Uterus (tissue), 4 donors: ENCODE results near the gene TK2. TPM values are rescaled to one million over a fixed set of nuclear protein-coding genes. Genes with fewer than 3 reads are reported as not detected.
A peak's percentile ranks its signal among the peaks of the same experiment; 100 is the strongest.

ENCODE experiments used
- DNase-seq, 2 donors: peaks; one replicate each; pipeline ENCODE4 v3.0.0-alpha.2; 2019 to 2020
- H3K27ac ChIP-seq, 2 donors: fragments of 200-600 bp; sonication (generic); 1 replicate in 1 of 2; 2 replicates in 1 of 2; pipeline ENCODE4 v1.5.1; 2016 to 2018
- H3K27me3 ChIP-seq, 2 donors: fragments of 200-600 bp; sonication (generic); one replicate each; pipeline ENCODE4 v1.5.1; 2018 to 2019; ENCODE audit warnings: control low read depth in 1 of 2
- H3K36me3 ChIP-seq, 2 donors: fragments of 200-600 bp; sonication (generic); one replicate each; pipeline ENCODE4 v1.5.1; 2019; ENCODE audit warnings: control low read depth in 1 of 2
- H3K4me1 ChIP-seq, 2 donors: fragments of 200-600 bp; sonication (generic); one replicate each; pipeline ENCODE4 v1.5.1; 2018 to 2019; ENCODE audit warnings: control low read depth in 1 of 2
- H3K4me3 ChIP-seq, 2 donors: fragments of 200-600 bp; sonication (generic); 1 replicate in 1 of 2; 2 replicates in 1 of 2; pipeline ENCODE4 v1.5.1; 2018 to 2019; ENCODE audit warnings: mild to moderate bottlenecking in 1 of 2
- H3K9me3 ChIP-seq, 2 donors: fragments of 200-600 bp; sonication (generic); one replicate each; pipeline ENCODE4 v1.5.1; 2019; ENCODE audit warnings: control low read depth in 1 of 2
- POLR2A ChIP-seq, 2 donors: fragments of 450-650 bp; IDR thresholded peaks; one replicate each; pipeline ENCODE4 v1.6.1; 2016; ENCODE audit warnings: antibody characterized with exemption in 2 of 2, mild to moderate bottlenecking in 1 of 2, moderate library complexity in 1 of 2
- intact Hi-C: fragments of 100-400 bp; cut with DNase I; formaldehyde crosslinking; loops from one replicate; pipeline ENCODE4 v1.15.1; 2023; ENCODE audit warnings: low total_unique reads
- total RNA-seq, 4 donors: library from RNA; depleted of rRNA in 3 of 4; stranded (reverse); fragments of >200 nt in 3 of 4; gene quantifications; one replicate each; pipeline versions ENCODE4 v1.1.0 to v1.2.4, GENCODE V29; 2014 to 2023
- TF ChIP-seq, protein P1 (sequence below), 4 experiments: fragments of 200-600 bp in 2 of 4; fragments of 450-650 bp in 2 of 4; sonication (generic) in 2 of 4; IDR thresholded peaks; one replicate each; pipeline ENCODE4 v1.5.1; 2016 to 2019; ENCODE audit warnings: antibody characterized with exemption in 4 of 4, mild to moderate bottlenecking in 2 of 4, moderate library complexity in 1 of 4
- donor health status: DM: yes; HTN: yes; CAD: no.

The TK2 gene
- total RNA-seq, 4 donors from 2014 or later: 13.6 to 52.6 (median 39.2) TPM

DNA sequence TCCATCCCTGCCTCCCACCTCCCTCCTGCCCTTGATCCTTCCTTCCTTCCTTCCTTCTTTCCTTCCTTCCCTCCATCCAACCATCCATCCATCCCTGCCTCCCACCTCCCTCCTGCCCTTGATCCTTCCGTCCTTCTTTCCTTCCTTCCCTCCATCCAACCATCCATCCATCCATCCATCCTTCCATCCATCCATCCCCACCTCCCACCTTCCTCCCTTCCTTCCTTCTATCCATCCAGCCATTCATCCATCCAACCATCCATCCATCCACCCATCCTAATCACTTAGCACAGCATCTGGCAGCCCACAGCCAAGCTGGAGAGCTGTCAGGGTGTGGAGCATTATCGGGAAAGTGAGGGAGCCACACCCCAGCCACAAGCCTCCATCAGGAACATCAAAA, 54.5 kb downstream of the TK2 start:
- DNase-seq: peak in 1 of 2 donors; percentile 0
- Histone ChIP-seq H3K9me3 (no peaks in the 10 kb centered on the region), H3K27ac (no peak overlapping the region), H3K4me3 (no peak overlapping the region), H3K36me3 (no peaks in the 10 kb centered on the region), H3K27me3 (no peaks in the 10 kb centered on the region), H3K4me1 (no peaks in the 10 kb centered on the region)
- intact Hi-C loops: no loop called here
- TF ChIP-seq, protein P1, sequence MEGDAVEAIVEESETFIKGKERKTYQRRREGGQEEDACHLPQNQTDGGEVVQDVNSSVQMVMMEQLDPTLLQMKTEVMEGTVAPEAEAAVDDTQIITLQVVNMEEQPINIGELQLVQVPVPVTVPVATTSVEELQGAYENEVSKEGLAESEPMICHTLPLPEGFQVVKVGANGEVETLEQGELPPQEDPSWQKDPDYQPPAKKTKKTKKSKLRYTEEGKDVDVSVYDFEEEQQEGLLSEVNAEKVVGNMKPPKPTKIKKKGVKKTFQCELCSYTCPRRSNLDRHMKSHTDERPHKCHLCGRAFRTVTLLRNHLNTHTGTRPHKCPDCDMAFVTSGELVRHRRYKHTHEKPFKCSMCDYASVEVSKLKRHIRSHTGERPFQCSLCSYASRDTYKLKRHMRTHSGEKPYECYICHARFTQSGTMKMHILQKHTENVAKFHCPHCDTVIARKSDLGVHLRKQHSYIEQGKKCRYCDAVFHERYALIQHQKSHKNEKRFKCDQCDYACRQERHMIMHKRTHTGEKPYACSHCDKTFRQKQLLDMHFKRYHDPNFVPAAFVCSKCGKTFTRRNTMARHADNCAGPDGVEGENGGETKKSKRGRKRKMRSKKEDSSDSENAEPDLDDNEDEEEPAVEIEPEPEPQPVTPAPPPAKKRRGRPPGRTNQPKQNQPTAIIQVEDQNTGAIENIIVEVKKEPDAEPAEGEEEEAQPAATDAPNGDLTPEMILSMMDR (IDR thresholded peaks at IDR 0.05): no peak
- no peak for TF ChIP-seq POLR2A (IDR thresholded peaks at IDR 0.05)

DNA sequence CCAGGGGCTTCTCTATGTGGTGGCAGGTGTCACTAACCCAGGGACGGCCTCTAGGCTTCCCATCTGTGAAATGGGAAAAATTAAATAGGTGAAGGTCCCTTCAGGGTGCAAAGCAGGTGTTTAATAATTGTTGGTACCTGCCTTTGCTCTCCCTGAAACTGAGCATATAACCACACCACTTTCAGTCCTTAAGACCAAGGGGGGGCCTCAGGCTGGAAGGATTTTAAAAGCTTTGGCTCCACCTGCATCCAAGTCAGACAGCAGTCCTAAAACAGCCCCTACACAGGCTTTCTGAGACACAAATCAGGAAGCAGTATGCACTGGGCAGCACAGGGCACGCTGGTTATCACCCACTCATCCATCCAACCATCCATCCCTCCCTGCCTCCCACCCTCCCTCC, 55.0 kb downstream of the TK2 start:
- Histone ChIP-seq H3K9me3 (no peaks in the 10 kb centered on the region), H3K4me3 (no peak overlapping the region), H3K27me3 (no peaks in the 10 kb centered on the region), H3K27ac (no peak overlapping the region), H3K36me3 (no peaks in the 10 kb centered on the region), H3K4me1 (no peaks in the 10 kb centered on the region)
- TF ChIP-seq, protein P1 (IDR thresholded peaks at IDR 0.05): no peak
- TF ChIP-seq POLR2A (IDR thresholded peaks at IDR 0.05): no peak
- intact Hi-C loops: no loop called here
- DNase-seq: peak in 1 of 2 donors; percentile 0

DNA sequence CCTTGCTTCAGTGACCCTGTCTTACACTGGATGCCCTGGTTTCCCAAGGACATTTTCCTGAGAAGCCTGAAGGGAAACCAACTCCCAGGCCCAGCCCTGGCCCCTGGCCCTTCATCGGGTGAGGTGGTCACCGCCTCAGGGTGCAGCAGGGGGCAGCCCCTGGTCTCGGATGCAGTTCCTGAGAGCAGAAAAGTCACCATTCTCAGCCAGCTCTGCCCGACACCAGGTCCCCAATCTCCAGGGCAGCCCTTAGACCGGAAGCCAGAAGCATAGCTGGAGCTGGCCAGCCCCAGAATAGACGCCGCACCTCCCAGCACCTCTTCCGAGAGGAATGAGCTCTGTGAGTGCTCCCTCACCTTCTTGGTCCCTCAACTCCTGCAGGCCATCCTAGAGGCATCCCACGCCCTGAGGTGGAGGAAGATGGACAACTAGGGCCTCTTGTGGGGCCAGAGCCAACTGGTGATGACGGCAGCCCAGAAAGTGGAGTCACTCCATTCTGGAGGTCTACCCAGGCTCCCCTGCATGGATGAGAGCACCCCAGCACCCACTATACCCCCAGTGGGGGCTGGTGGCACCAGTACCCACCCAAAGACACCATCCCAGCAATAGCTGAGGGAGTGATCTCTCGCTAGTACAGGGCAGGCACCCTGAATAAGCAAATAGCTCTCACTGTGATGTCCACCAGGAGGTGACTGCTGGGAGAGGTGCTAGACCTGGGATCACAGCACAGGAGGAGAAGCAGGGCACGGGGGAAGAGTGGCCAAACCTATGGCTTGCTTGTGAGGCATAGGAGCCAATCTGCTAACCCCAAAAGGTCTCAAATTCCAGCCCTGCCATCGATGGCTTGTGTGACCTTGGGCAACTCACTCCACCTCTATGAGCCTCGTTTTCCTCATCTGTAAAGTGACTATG, 56.2 kb downstream of the TK2 start:
- H3K9me3 ChIP-seq: no peaks in the 10 kb centered on the region
- intact Hi-C loops: no loop called here
- peak in 1 of 2 donors; percentile 9 for DNase-seq
- H3K27ac ChIP-seq: no peak overlapping the region
- H3K4me3 ChIP-seq: no peak overlapping the region
- no peaks in the 10 kb centered on the region for H3K36me3 ChIP-seq
- TF ChIP-seq, protein P1 (IDR thresholded peaks at IDR 0.05): no peak
- TF ChIP-seq POLR2A (IDR thresholded peaks at IDR 0.05): no peak
- no peaks in the 10 kb centered on the region for H3K4me1 ChIP-seq
- no peaks in the 10 kb centered on the region for H3K27me3 ChIP-seq

DNA sequence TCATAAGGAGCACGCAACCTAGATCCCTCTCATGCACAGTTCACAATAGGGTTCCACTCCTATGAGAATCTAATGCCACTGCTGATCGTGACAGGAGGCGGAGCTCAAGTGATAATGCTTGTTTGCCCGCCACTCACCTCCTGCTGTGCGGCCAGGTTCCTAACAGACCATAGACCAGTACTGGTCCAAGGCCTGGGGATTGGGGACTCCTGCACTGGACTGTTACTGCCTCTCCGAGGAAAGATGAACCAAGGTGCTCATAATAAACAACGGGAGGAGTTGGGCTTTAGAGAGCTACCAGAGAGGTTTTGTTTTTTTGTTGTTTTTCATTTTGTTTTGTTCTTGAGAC, 58.2 kb downstream of the TK2 start:
- TF ChIP-seq POLR2A (IDR thresholded peaks at IDR 0.05): no peak
- TF ChIP-seq, protein P1 (IDR thresholded peaks at IDR 0.05): no peak

More for the DNA sequence above, 58.2 kb downstream of the TK2 start:
- no peaks in the 10 kb centered on the region for H3K27me3 ChIP-seq
- no peak overlapping the region for H3K4me3 ChIP-seq
- DNase-seq: peak in 1 of 2 donors; percentile 4
- H3K27ac ChIP-seq: no peak overlapping the region
- no peaks in the 10 kb centered on the region for H3K36me3 ChIP-seq
- H3K4me1 ChIP-seq: peaks cover 0 to 4% of the 10 kb centered on the region in 2 donors
- intact Hi-C loops: no loop called here
- H3K9me3 ChIP-seq: no peaks in the 10 kb centered on the region
